Activated T-helper 1 cell treated with Interleukin-2 at 50 U/mL for 16 hours (primary cell): ENCODE measurements around the gene CPT1B.
A peak's percentile ranks its signal among the peaks of the same experiment; 100 is the strongest.
"Not testable (repeated sequence)": the region's sequence is repeated elsewhere in the genome, so short reads cannot be mapped to it uniquely, and the experiment has no call there.

Experiments
- DNase-seq: peaks from one replicate; pipeline ENCODE4 v3.0.0-alpha.2; 2020; ENCODE audit warnings: low read depth

Gene CPT1B

GRCh38 chr22:50527921-50528681, 50.1 kb downstream of the CPT1B start:
- no peak for DNase-seq

- no peak for DNase-seq
Measured at GRCh38 chr22:50526834-50527801, 51.1 kb downstream of the CPT1B start.

GRCh38 chr22:50526108-50526833, 52.0 kb downstream of the CPT1B start:
- DNase-seq: peak; percentile 67

GRCh38 chr22:50525858-50526107, 52.4 kb downstream of the CPT1B start:
- no peak for DNase-seq

GRCh38 chr22:50525104-50525857, 52.9 kb downstream of the CPT1B start, which contains the start of gene SCO2:
Gene SCO2 (minus strand): TSS chr22:50525598. CDS start chr22:50524411, 1,187 bp downstream.
- peak; percentile 98 for DNase-seq

GRCh38 chr22:50524676-50525103, 53.5 kb downstream of the CPT1B start:
- DNase-seq: no peak

GRCh38 chr22:50523806-50524675, 54.2 kb downstream of the CPT1B start:
- no peak for DNase-seq

GRCh38 chr22:50523458-50523805, 54.8 kb downstream of the CPT1B start:
- DNase-seq: no peak

- DNase-seq: no peak
Measured at GRCh38 chr22:50522806-50523438, 55.3 kb downstream of the CPT1B start.

- no peak for DNase-seq
Measured at GRCh38 chr22:50522208-50522805, 55.9 kb downstream of the CPT1B start.

- no peak for DNase-seq
Measured at GRCh38 chr22:50521710-50522109, 56.5 kb downstream of the CPT1B start.

GRCh38 chr22:50520826-50521453, 57.3 kb downstream of the CPT1B start:
- DNase-seq: no peak

- not testable (repeated sequence) for DNase-seq
Measured at GRCh38 chr22:50520184-50520583, 58.0 kb downstream of the CPT1B start.

- no peak for DNase-seq
Measured at GRCh38 chr22:50519151-50519550, 59.1 kb downstream of the CPT1B start.
